HuH-7 (cell line): ENCODE data around the gene DNMBP.
A peak's percentile ranks its signal among the peaks of the same experiment; 100 is the strongest.
"Not testable (repeated sequence)": the region's sequence is repeated elsewhere in the genome, so short reads cannot be mapped to it uniquely, and the experiment has no call there.

Source experiments
- DNase-seq: peaks from one replicate; pipeline ENCODE4 v3.0.0; 2011; ENCODE audit warnings: low spot score

Gene DNMBP

DNA sequence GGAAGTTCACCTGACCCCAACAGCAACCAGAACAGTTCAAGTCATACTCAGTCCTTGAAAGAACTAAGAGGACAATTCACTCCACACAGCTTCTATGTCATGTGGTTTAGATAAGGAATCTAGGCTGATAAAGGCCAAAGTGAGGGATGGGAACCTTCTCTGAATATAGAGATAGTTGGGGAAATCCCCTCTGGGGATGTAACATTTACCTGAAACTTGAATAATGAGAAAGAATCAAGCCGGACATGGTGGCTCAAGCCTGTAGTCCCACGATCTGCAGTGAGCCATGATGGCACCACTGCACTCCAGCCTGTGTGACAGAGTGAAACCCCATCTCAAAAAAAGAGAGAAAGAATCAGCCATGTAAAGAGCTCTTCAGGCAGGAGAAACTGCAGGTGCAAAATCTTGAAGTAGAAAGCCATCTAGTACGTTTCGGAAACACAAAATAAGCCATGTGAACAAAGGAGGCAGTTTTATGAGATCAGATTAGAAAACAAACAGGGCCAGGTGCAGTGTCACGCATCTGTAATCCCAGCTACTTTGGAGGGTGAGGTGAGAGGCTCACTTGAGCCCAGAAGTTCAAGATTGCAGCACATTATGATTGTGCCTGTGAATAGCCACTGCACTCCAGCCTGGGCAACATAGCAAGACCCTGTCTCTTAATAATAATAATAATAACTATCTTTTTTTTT lies 4.5 kb upstream of the DNMBP start:
- DNase-seq = no peak

- no peak for DNase-seq
Measured at GRCh38 chr10:100013621-100014020, 3.9 kb upstream of the DNMBP start.

DNA sequence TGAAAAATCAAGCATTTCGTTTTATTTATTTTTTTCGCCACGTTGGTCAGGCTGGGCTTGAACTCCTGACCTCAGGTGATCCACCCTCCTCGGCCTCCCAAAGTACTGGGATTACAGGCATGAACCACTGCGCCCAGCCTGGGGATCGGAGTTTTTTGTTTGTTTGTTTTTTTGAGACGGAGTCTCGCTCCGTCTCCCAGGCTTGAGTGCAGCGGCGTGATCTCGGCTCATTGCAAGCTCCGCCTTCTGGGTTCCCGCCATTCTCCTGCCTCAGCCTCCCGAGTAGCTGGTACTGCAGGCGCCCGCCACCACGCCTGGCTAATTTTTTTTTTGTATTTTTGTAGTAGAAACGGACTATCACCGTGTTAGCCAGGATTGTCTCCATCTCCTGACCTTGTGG lies 2.2 kb upstream of the DNMBP start:
- DNase-seq = not testable (repeated sequence)

DNA sequence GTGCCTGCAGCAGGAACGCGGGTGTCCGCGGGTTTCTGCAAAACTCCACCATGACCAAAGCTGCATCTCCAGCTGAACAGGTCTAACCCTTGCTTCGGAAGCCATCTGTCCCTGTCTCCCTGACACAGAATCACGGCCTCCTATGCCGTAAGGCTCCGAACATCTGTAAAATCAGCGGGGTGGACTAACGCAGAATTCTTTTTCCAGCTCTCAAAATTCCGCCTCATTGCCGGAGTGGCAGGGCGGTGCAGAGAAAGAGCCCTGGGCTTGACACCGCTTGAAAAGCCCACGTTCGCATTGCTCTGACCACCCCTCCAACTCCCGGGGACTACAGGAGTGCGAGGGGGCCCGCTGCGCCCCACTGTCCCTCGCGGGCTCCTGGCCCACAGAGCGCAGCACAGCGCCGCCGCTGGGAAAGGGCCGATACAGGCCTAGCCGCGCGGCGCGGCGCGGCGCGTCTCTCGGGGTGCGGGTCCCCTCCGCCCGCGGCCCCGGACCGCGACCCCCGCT lies 409 bp downstream of the DNMBP start:
- DNase-seq = peak; percentile 57

DNA sequence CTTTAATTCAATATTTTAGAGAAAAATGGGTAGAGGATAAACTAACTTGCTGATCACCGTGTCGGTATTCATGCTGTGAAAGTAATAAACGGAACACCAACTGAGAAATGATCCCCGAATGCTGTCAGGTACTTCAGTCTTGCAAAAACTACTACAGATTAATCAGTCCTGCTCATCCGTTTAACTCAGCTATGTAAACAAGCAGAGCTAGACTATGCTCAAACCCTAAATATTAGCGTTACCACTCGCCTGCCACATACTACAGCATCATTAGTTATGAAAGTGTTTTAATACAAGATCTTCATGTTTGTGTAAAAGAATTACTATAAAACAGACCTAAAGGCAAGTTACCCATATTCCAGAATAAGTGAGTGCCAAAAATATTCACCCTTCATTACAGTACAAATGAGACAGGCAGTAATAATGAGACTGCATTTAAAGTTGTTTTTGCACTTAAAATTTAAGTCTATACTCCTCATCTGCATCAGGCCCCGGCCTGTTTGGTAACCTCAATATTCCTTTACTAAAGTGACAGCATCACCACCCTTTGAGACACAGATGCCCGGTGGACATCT lies 952 bp downstream of the DNMBP start:
- no peak for DNase-seq

DNA sequence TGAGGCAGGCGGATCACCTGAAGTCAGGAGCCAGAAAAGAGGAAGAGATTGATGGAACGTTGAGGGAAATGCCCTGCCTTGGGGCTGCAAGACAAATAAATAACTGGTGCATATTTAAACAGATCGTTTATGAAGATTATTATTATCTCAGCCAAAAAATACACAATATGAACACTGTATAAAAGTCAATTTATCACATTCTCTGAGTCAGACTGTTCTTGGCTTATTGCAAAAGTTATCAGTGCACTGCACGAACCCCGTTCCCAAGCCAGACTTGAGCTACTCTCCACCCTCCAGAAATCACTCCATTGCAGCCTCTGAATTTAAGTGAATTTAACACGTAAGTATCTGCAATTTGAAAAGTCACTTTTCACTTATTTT lies 1.6 kb downstream of the DNMBP start:
- no peak for DNase-seq

- no peak for DNase-seq
Measured at GRCh38 chr10:100007231-100008141, 2.3 kb downstream of the DNMBP start.

DNA sequence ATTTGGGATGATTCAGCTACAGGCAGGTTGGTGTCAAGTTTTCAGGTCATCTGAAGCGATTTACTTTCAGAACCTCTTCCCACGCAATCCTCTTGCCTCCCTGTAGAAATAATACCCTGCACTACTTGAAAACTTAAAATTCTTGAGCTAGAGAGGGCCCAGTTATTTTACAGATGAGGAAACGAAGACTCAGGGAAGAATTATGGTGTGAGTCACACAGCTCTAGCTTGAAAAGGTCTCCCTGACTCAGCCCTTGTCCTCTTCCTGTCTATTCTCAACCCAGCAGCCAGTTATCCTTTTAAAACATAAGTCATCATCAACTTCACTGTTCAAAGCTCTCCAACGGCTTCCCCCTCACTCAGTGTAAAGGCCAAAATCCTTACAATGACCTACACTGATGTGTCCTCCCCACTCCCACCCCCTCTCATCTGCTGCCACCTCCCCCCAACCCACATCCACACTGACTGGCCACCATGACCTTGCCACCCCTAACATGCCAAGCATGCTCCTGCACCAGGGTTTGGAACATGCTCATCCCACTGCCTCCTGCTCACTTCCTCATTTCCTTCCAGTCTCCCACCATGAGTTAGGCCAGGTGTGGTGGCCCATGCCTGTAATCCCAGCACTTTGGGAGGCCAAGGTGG lies 3.4 kb downstream of the DNMBP start:
- no peak for DNase-seq

DNA sequence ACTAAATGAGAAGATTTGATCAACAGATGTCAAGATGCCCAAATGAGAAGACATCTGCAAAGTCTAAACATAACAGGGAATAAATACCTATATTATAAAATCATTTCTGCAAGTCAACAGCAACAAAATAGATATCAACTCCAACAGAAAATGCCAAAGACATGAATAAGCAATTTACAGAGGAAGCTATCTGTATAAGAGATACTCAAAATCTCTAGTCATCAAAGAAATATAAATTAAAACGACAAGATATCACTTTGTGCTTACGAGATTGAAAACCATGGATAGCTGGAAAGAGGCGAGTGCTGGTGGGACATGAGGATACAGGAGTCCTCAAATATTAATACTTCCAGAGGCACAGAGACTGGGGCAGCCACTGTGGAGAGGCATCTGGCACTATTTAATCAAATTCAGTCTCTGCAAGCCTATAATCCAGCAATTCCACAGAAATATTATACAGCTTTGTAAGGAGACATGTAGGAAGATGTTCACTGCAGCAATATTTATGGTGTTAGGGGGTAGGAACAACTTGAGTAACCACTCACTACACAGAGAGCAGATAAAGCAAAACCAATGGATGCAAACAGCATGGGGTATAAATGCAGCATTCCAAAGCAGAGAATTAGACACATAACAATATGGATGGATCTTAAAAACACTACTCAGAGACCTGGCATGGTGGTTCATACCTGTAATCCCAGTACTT lies 4.8 kb downstream of the DNMBP start:
- no peak for DNase-seq

- DNase-seq = no peak
Measured at GRCh38 chr10:100000109-100000644, 9.6 kb downstream of the DNMBP start.

- DNase-seq = no peak
Measured at GRCh38 chr10:99999319-100000108, 10.2 kb downstream of the DNMBP start.

GRCh38 chr10:99998889-99999288 lies 10.9 kb downstream of the DNMBP start:
- no peak for DNase-seq

- no peak for DNase-seq
Measured at GRCh38 chr10:99996671-99997648, 12.8 kb downstream of the DNMBP start.

DNA sequence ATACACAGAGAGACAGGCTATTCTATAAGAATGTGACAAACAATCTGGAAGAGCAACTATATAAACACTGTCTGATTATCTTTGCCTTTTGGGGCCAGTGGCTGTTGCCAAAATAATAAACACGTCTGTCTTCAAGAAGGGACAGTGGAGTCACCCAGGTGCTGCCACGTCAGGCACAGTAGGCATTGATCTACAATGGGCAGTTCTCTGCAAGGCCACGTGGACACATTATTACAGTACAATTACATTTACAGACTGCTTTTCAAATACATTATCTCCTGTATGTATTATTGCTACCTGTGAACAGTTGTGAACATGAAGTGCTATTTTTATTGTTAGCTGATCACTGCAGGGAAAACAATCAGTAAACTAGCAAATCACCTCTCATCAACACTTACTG lies 14.0 kb downstream of the DNMBP start:
- DNase-seq = no peak

DNA sequence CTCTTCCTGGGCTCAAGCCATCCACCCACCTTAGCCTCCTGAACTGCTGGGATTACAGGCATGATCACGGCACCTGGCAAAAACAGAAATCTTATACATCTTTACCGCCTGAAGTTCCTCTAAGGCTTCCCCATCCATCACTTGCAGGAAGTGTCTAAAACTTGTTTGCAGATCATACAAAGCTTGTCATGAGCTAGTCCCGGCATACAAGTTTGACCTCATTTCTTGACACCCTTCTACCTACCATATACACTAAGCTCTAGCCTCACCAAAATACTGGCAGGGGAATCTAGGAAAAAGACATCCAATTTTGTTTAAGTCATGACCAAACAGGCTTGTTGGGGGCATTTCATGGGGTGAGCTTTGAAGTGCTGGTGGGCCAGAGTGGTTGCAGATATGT lies 14.5 kb downstream of the DNMBP start:
- DNase-seq = no peak

GRCh38 chr10:99994801-99995200 lies 14.9 kb downstream of the DNMBP start:
- no peak for DNase-seq

GRCh38 chr10:99993701-99994689 lies 15.8 kb downstream of the DNMBP start:
- DNase-seq = no peak

GRCh38 chr10:99985637-99986036 lies 24.1 kb downstream of the DNMBP start:
- DNase-seq = not testable (repeated sequence)
